K562 (cell line): ENCODE measurements around the gene TRNP1. TPM values are rescaled to one million over a fixed set of nuclear protein-coding genes. Genes with fewer than 3 reads are reported as not detected.

ENCODE experiments used
- BRCA1 ChIP-seq, 2 experiments: fragments of 450-650 bp in 1 of 2; sonication (generic) in 1 of 2; formaldehyde crosslinking in 1 of 2; IDR thresholded peaks; 2 replicates each; pipeline versions ENCODE4 v1.5.0 to v1.6.1; 2017 to 2020; ENCODE audit warnings: mild to moderate bottlenecking in 1 of 2, missing genetic modification reagents in 1 of 2
- CHAMP1 ChIP-seq: fragments of 450-650 bp; IDR thresholded peaks from 2 replicates; pipeline ENCODE4 v1.6.1; 2016; ENCODE audit warnings: mild to moderate bottlenecking
- FOXA1 ChIP-seq: fragments of 450-650 bp; IDR thresholded peaks from 2 replicates; pipeline ENCODE4 v1.6.1; 2016; ENCODE audit warnings: mild to moderate bottlenecking, borderline replicate concordance
- FOXO4 ChIP-seq: fragments of 450-650 bp; formaldehyde crosslinking; IDR thresholded peaks from 2 replicates; pipeline ENCODE4 v1.4.0; 2020; ENCODE audit warnings: mild to moderate bottlenecking, moderate library complexity
- GATA2 ChIP-seq: sonication (generic); formaldehyde crosslinking; IDR thresholded peaks from 2 replicates; pipeline ENCODE4 v1.4.0; 2020; ENCODE audit warnings: mild to moderate bottlenecking, missing genetic modification reagents
- GATAD2A ChIP-seq: fragments of 450-650 bp; IDR thresholded peaks from 2 replicates; pipeline ENCODE4 v1.6.1; 2017
- JUNB ChIP-seq: fragments of 450-650 bp; formaldehyde crosslinking; conservative IDR thresholded peaks from 2 replicates; pipeline ENCODE4 v1.4.0; 2020; ENCODE audit warnings: mild to moderate bottlenecking
- PBX2 ChIP-seq, 2 experiments: IDR thresholded peaks in 1 of 2; conservative IDR thresholded peaks in 1 of 2; 2 replicates each; pipeline ENCODE4 v1.6.1; 2016; ENCODE audit warnings: low read depth in 2 of 2, mild to moderate bottlenecking in 1 of 2, missing compliant biosample characterization in 1 of 2, missing genetic modification characterization in 1 of 2, moderate library complexity in 1 of 2
- SRSF7 ChIP-seq: fragments of 200-400 bp; formaldehyde crosslinking; optimal IDR thresholded peaks from 2 replicates; pipeline ENCODE3; 2017; ENCODE audit warnings: mild to moderate bottlenecking, low read depth, low read length
- ZKSCAN3 ChIP-seq: fragments of 250-450 bp; sonication (Bioruptor Pico); IDR thresholded peaks from 2 replicates; pipeline ENCODE4 v1.4.0; 2020
- ZNF212 ChIP-seq: fragments of 450-650 bp; formaldehyde crosslinking; IDR thresholded peaks from 2 replicates; pipeline ENCODE4 v1.4.0; 2020; ENCODE audit warnings: mild to moderate bottlenecking
- ZNF592 ChIP-seq: fragments of 450-650 bp; IDR thresholded peaks from 2 replicates; pipeline ENCODE4 v1.6.1; 2017; ENCODE audit warnings: antibody characterized with exemption, mild to moderate bottlenecking
- ZNF740 ChIP-seq, 3 experiments: fragments of 200-800 bp in 1 of 3; sonication (Bioruptor generic) in 1 of 3; sonication (generic) in 1 of 3; formaldehyde crosslinking in 1 of 3; IDR thresholded peaks; 2 replicates each; pipeline versions ENCODE4 v1.6.1 to v1.8.0; 2016 to 2022; ENCODE audit warnings: mild to moderate bottlenecking in 2 of 3, missing compliant biosample characterization in 2 of 3, missing genetic modification characterization in 2 of 3, missing genetic modification reagents in 1 of 3
- polyA plus RNA-seq, 8 experiments: library from polyadenylated mRNA; depleted of rRNA in 4 of 8; stranded (reverse) in 5 of 8; unstranded in 3 of 8; fragments of >200 nt; fragmentation: Nextera tagmentation in 2 of 8; fragmentation: Illumina TruSeq in 1 of 8; extraction: Ambion mirVana in 2 of 8; extraction: Trizol in 1 of 8; gene quantifications; 2 replicates each; pipeline versions ENCODE4 v1.2.1 to v1.2.3, GENCODE V29; 2011 to 2014; ENCODE audit warnings: inconsistent platforms in 1 of 8, missing spikeins in 1 of 8
- total RNA-seq, 7 experiments: library from RNA; depleted of rRNA in 6 of 7; stranded (reverse); fragments of >200 nt in 6 of 7; fragmentation: Illumina TruSeq in 2 of 7; extraction: Trizol in 2 of 7; gene quantifications; 2 replicates each; pipeline versions ENCODE4 v1.2.1 to v1.2.3, GENCODE V29; 2011 to 2021; ENCODE audit warnings: low replicate concordance in 1 of 7

Gene TRNP1
- total and polyA plus RNA-seq, 9 of the 15 experiments (the other 6 are each of a cell fraction or from before 2014, with no cell fraction given): 0.03 to 1.3 (median 0.95) TPM

- TF ChIP-seq PBX2 (CRISPR knock-in tag; IDR thresholded peaks at IDR 0.05; ENCODE audit: low read depth) (no peak), PBX2 (tag; conservative IDR thresholded peaks at IDR 0.05; ENCODE audit: low read depth) (no peak), FOXO4 (CRISPR knock-in tag) (no peak), FOXA1 (no peak), CHAMP1 (no peak), GATA2 (CRISPR knock-in tag) (0 out of 2 replicates have a peak, but pooled peaks have one; percentile 40), ZKSCAN3 (CRISPR knock-in tag) (no peak), BRCA1 (IDR thresholded peaks at IDR 0.05) (no peak), BRCA1 (CRISPR knock-in tag; IDR thresholded peaks at IDR 0.05) (no peak), GATAD2A (peak; percentile 14; the same call in 1 of the 2 replicates), ZNF740 (CRISPR knock-in tag; IDR thresholded peaks at IDR 0.05) (no peak), ZNF740 (tag; IDR thresholded peaks at IDR 0.05) (no peak), ZNF212 (CRISPR knock-in tag) (no peak), ZNF592 (peak; percentile 85), SRSF7 (no peak), JUNB (CRISPR knock-in tag) (no peak)
Observed at GRCh38 chr1:27026621-27027574, 33.4 kb downstream of the TRNP1 start (continued).
